ENCODE measurements around the gene MRTO4.
"Not testable (repeated sequence)": the region's sequence is repeated elsewhere in the genome, so short reads cannot be mapped to it uniquely, and the experiment has no call there.

Gene MRTO4

DNA sequence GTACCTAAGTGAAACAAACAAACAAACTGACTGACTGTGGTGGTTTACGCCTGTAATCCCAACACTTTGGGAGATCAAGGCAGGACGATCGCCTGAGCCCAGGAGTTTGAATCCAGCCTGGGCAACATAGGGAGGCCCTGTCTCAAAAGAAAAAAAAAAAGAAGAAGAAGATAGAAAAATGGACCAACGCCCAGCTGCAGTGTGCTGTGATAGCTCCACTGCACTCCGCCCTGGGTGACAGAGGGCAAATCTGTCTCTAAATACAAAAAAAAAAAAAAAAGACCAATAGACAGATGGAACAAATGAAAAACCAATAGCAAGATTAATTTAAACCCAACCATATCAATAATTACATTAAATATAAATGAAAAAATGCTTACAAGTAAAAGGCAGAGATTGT lies 23.0 kb downstream of the MRTO4 start:
- H3K4me3 ChIP-seq (ENCODE audit: low read depth, low read length), result no peak overlapping the region
- no peak for TF ChIP-seq CTCF (IDR thresholded peaks at IDR 0.05; ENCODE audit: borderline replicate concordance, insufficient read depth, low read depth, low read length)

DNA sequence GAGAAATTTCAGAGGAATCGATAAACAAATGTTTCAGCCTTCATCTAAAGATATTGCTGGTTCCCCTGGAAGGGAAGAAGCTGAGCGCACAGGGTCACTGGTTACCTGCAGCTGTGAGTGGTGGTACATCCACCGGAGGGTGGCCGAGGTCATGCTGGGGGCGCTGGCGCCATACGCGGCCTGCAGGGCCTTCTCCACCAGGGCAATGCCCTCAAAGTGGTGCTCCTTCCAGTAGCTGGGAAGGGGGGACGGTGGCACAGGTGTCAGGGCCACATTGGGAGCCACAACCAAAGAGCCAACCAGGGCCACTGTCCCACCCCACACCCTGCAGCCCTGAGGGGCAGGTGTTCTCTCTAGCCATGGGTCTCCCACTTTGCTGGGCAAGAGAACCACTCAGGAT lies 32.3 kb downstream of the MRTO4 start:
- no peak for TF ChIP-seq CTCF (IDR thresholded peaks at IDR 0.05; ENCODE audit: borderline replicate concordance, insufficient read depth, low read depth, low read length)
- no peak overlapping the region for H3K4me3 ChIP-seq (ENCODE audit: low read depth, low read length)

- no peak for TF ChIP-seq CTCF (IDR thresholded peaks at IDR 0.05; ENCODE audit: borderline replicate concordance, insufficient read depth, low read depth, low read length)
- no peak overlapping the region for H3K4me3 ChIP-seq (ENCODE audit: low read depth, low read length)
Observed at GRCh38 chr1:19284881-19285280, 33.3 kb downstream of the MRTO4 start.

DNA sequence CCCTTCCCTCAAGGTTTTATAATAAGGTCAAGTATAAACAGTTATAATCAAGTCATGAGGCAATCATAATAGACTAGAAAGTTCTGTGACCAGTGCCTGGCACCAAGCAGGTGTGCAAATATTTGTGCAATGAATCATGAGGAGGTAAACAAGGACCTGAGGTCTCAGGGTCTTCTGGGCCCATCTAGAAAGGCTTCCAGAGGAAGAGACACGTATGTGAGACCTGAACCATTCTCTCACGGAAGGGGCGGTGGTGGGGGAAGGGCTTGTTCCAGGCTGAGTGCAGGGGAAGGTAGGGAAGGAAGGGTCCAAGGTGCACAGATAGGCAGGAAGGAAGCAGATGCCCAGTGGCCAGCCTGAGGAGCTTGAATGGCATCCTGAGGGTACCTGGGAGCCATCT lies 33.8 kb downstream of the MRTO4 start:
- H3K4me3 ChIP-seq (ENCODE audit: low read depth, low read length), result not testable (repeated sequence)

DNA sequence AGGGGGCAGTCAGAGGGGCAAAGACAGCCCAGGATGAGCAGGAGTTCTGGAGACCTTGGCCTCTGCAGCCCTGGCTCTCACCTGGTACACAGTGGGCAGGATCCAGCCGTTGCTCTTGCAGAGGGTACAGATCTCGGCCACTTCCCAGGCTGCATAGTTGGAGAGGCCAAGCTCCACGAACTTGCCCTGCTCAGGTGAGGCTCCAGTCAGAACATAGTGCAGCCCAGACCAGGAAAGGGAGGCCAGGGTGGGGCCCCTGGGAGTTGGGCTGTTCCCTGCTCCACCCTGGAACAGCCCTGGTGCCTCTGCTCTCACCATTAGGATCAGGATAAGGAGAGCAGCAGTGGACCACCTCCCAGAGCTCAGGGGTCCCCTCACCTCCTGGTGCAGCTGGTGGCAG lies 34.2 kb downstream of the MRTO4 start:
- not testable (repeated sequence) for H3K4me3 ChIP-seq (ENCODE audit: low read depth, low read length)

- no peak overlapping the region for H3K4me3 ChIP-seq (ENCODE audit: low read depth, low read length)
- TF ChIP-seq CTCF (IDR thresholded peaks at IDR 0.05; ENCODE audit: borderline replicate concordance, insufficient read depth, low read depth, low read length), result no peak
Observed at GRCh38 chr1:19287436-19288185, 36.0 kb downstream of the MRTO4 start.

DNA sequence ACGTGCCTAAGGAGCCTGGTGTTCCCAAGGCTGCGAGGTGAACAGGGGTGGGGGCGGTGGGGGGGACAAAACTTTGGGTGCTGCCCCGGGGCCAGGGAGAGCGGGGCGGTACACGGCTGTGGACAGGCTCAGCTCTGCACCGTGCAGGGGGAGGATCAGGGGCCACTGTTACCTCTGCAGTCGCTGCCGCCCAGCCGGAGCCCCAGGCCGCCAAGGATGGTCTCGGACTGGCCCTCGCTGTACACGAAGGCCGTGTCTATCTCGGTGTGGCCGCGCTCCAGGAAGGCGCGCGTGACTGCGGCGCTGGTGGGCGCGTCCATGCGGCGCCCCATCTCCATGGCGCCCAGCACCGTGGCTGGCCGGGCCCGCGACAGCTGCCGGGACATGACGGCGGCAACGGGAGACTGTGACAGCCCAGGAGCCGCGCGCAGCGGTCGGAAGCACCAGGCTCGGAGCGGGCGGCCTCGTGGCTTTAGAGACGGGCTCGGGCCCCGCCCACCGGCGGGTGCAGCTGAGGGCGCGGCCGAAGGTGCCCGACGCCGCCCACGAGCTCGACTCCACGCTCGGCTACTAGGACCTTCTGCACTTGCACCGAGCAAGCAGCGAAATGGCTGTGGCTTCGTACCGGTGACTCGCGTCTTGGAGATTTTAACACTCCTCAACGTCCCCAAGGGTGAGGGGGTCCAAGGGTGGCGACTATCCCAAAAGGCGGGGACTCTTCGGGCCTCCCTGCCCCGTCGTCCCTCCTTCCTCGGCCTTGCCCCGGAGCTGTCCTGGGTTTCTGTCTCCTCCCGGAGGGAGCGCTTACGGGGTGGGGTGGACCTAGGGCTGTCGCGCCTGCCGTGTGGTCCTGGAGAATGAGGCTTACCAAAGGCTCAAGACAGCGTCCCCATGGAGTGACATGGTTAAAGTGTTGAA lies 37.0 kb downstream of the MRTO4 start, which contains the start of gene AKR7A3:
AKR7A3 (minus strand) TSS at position 447 of the 918 bp plus-strand sequence; CDS start at position 386, 61 bp downstream.
- not testable (repeated sequence) for H3K4me3 ChIP-seq (ENCODE audit: low read depth, low read length)

DNA sequence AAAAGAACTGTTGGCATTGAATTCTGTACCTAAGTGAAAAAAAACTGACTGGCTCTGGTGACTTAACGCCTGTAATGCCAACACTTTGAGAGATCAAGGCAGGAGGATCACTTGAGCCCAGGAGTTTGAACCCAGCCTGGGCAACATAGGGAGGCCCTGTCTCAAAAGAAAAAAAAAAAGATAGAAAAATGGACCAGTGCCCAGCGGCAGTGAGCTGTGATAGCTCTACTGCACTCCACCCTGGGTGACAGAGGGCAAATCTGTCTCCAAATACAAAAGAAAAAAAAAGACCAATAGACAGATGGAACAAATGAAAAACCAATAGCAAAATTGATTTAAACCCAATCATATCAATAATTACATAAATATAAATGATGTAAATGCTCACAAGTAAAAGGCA lies 37.6 kb downstream of the MRTO4 start:
- TF ChIP-seq CTCF (IDR thresholded peaks at IDR 0.05; ENCODE audit: borderline replicate concordance, insufficient read depth, low read depth, low read length), result no peak
- H3K4me3 ChIP-seq (ENCODE audit: low read depth, low read length), result no peak overlapping the region
